ENCODE data around the gene PRODH2.
"Not testable (repeated sequence)": the region's sequence is repeated elsewhere in the genome, so short reads cannot be mapped to it uniquely, and the experiment has no call there.

The PRODH2 gene

DNA sequence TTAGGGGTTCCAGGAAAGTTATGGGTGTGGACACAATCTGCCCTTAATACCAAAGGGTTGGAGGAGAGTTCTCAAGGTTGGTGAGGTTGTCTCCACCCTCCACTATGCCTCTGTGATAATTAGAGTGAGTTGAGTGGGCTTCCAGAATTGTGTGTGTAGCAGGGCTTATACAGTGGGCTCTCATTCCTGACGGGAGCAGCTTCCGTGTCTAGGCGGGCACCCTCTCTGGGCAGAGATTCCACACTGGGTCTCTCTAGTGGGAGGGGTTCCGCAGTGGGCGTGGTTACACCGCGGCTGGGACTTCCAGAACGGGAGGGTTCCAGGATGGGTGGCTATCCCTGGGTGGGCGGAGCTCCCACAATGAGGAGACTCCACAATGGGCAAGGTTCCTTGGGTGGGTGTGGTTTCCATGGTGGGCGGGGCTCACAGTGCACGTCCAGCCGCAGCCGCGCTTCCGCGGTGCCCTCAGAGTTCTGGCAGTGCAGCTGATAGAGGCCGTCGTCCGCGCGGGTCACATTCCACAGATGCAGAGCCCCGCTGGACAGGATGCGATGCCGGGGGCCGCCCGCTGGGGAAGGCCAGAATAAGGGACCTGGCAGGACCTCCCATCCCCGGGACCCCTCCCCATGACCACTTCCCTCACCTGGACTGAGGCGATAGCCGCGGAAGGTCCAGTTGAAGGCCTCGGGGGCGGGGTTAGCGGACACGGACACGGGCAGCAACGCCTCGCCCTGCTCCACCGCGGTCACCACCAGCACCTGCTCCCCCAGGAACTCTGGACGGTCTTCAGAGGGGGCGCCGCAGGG, 31.2 kb upstream of the PRODH2 start:
- DNase-seq (ENCODE audit: low read depth in 2 of 2), result no peak

DNA sequence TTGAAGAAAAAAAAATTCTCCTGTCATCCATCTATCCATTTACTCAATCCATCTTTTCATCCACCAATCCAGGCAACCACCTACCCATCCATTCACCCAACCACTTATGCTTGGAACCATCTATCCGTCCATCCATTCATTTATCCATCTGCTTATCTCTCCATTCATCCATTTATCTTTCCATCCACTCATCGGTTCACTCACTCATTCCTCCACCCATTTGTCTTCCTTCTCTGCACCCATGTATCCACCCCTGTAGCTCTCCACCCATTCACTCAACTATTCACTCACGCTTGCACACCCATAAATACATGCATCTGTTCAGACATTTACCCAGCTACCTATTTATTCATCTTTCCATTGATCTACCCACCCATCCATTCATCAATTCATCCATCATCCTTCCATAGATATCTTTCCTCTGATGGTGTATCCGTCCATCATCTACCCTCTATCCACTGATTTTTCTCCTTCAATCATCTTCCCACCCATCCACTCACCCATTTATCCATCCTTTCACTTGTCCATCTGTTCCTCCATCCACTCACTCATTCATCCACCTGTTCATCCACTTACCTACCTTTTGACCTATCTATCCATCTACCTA, 30.1 kb upstream of the PRODH2 start:
- no peak for DNase-seq (ENCODE audit: low read depth in 2 of 2)

DNA sequence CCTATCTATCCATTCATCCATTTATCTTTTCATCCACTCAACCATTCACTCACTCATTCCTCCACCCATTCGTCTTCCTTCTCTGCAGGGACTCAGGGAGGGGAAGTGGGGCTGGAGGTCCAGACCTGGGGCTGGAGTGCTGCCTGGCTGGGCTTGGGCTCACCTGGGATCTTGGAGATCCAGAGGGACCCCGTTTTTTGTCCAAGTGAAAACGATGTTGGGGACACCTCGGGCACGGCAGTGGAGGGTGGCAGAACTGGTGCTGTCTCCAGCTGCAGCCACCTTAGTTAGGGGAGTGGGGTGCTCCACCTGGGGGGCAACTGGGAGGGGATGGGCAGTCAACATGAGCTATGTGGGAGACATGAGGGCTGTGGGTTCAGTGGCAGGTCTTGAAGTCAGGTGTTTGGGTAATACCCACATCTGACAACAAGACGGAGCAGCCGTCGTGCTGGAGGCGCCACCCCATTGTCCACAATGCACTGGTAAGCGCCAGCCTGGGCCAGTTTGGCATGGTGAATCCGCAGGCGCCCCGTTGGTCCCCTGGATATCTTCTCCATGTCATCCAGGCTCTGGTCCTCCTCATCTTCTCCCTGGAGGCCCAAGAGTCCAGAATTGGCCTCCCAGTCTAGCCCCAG, 29.4 kb upstream of the PRODH2 start:
- DNase-seq (ENCODE audit: low read depth in 2 of 2), result no peak

- not testable (repeated sequence) for DNase-seq (ENCODE audit: low read depth in 2 of 2)
Observed at GRCh38 chr19:35836096-35836495, 23.5 kb upstream of the PRODH2 start.

GRCh38 chr19:35833972-35834371, 21.3 kb upstream of the PRODH2 start:
- DNase-seq (ENCODE audit: low read depth in 2 of 2), result no peak

DNA sequence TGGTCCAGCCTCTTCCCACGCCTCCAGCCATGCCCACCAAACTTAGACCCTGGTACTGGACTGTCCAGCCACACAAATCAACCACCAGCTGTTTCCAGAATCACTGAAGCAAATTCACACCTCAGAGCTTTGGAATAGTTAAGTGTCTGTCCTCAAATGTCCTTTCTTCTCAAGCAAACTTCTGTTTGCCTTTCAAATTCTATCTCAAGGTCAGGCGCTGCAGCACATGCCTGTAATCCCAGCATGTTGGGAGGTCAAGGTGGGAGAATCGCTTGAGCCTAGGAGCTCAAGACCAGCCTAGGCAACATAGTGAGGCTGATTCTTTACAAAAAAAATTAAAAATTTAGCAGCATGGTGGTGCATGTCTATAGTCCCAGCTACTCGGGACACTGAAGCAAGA, 19.4 kb upstream of the PRODH2 start:
- no peak for DNase-seq (ENCODE audit: low read depth in 2 of 2)

DNA sequence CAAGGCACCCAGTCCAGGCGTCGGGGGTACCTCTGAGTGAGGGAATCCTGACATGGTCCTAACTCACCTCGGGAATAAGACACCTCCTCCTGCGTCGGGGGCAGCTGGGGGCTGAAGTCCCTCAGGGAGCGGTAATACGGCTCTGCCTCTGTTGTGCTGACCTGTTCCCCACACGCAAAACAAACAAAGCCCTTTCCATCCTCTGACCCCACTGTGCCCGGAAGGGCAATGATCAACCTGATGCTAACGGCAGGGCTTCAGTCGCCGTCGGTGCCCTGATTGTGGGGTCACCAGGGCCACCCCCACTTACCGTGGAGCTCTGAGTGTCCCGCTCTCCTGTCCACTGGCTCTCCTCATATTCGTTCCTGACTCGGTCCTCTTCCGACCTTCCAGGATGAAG, 18.3 kb upstream of the PRODH2 start:
- no peak for DNase-seq (ENCODE audit: low read depth in 2 of 2)

DNA sequence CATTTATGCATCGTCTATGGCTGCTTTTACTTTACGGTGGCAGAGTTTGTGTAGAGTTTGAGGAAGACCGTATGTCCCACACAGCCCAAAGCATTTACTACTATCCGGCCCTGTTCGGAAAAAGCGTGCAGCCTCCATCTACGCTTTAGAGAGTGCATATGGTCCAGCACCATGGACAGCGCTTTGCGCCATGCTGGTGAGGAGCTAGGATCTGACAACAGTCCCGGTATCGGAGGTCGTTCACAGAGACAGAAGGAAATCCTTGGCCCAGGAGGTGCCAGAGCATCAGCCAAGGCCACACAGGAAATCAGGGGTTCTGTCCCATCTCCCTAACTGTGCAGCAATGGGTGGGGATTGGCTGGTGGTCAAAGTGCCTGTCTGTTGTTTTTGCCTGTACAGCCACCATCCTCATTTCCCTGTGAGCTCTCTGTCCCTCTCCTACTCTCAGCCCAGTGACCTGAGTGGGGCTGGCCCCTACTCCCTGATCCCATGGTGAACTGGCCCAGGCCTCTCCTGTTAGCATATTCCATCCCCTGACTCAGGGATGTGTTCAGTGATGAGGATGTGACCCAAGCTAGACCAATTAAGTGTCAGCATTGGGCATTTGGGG, 16.2 kb upstream of the PRODH2 start:
- DNase-seq (ENCODE audit: low read depth in 2 of 2), result peak; percentile 21 to 25

GRCh38 chr19:35824150-35824549, 11.5 kb upstream of the PRODH2 start:
- DNase-seq (ENCODE audit: low read depth in 2 of 2), result no peak

GRCh38 chr19:35822579-35822978, 9.9 kb upstream of the PRODH2 start:
- DNase-seq (ENCODE audit: low read depth in 2 of 2), result no peak

GRCh38 chr19:35818445-35818844, 5.8 kb upstream of the PRODH2 start:
- DNase-seq (ENCODE audit: low read depth in 2 of 2), result no peak

DNA sequence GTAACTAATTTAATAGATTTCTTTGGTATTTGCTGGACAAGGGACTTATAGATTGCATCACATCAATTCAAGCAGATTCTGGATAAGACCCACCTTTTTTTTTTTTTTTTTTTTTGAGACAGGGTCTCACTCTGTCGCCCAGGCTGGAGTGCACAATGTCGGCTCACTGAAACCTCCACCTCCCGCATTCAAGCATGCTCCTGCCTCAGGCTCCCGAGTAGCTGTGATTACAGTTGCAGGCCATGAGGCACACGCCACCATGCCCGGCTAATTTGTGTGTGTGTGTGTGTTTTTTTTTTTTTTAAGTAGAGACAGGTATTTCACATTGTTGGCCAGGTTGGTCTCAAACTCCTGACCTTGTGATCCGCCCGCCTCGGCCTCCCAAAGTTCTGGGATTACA, 4.2 kb upstream of the PRODH2 start:
- no peak for DNase-seq (ENCODE audit: low read depth in 2 of 2)

GRCh38 chr19:35816262-35816661, 3.6 kb upstream of the PRODH2 start:
- no peak for DNase-seq (ENCODE audit: low read depth in 2 of 2)

DNA sequence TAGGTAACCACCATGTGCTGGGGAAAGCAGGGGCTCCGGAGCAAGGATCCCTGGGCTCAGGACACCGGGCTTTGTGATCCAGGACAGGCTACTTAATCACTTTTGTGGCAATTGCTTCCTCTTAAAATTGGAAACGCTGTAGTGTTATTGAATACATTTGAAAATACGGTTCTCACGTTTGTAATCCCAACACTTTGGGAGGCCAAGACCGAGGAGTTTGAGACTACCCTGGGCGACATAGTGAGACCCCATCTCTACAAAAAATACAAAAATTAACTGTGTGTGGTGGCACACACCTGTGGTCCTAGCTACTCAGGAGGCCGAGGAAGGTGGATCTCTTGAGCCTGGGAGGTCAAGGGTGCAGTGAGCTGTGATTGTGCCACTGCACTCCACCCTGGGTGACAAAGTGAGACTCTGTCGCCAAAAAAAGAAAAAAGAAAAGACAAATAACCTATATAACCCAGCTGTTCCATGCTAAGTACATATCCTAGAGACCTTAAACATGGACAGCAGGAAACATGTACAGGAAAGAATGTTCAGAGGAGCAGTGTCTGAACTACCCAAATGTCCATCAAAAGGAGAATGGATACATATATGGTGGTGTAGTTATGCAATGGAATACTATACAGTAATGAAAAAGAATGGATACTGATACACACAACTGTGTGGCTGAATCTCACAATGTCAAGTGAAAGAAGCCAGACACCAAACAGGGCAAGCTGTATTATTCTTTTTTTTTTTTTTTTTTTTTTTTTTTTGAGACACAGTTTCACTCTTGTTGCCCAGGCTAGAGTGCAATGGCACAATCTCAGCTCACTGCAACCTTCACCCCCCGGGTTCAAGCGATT, 622 bp upstream of the PRODH2 start:
- DNase-seq (ENCODE audit: low read depth in 2 of 2), result no peak

DNA sequence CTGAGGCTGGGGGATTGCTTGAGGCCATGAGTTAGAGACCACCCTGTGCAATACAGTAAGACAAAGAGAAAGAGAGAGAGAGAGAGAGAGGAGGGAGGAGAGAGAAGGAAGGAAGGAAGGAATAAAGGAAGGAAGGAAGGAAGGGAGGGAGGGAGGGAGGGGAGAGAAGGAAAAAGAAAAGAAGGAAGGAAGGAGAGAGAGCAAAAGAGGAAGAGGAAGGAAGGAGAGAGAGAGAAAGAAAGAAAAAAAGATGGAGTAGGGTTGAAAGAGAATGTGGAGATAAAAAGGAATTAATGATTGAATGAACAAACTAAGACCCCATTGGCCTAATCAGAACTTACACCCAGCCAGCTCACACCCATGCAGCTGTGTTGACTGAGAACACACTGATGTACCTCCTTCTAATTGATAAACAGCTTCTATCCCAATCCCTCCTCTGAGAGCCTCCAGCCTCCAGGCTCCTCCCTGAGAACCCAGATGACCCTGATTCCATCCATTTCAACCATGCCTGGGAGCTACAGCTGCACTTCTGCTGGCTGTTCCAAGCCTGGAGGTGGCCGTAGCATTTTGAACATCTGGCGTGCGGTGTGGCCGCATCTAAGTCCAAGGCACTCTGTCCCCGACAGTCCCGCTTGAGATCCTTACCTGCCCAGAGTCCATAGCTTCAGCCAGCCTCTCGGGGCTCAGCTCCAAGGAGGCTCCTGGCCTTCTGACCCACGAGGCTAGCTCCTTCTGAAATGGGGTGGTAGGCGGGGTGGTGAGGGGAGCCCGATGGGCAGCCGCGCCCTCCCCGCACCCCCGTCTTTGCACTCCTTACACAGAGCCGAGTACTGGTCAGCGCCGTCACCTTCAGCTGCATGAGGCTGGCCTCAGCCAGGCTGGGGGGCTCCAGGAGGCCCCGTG, 1.1 kb downstream of the PRODH2 start:
- DNase-seq (ENCODE audit: low read depth in 2 of 2), result no peak

- DNase-seq (ENCODE audit: low read depth in 2 of 2), result no peak
Observed at GRCh38 chr19:35807633-35808032, 5.0 kb downstream of the PRODH2 start.

- no peak for DNase-seq (ENCODE audit: low read depth in 2 of 2)
Observed at GRCh38 chr19:35806597-35806996, 6.0 kb downstream of the PRODH2 start.

DNA sequence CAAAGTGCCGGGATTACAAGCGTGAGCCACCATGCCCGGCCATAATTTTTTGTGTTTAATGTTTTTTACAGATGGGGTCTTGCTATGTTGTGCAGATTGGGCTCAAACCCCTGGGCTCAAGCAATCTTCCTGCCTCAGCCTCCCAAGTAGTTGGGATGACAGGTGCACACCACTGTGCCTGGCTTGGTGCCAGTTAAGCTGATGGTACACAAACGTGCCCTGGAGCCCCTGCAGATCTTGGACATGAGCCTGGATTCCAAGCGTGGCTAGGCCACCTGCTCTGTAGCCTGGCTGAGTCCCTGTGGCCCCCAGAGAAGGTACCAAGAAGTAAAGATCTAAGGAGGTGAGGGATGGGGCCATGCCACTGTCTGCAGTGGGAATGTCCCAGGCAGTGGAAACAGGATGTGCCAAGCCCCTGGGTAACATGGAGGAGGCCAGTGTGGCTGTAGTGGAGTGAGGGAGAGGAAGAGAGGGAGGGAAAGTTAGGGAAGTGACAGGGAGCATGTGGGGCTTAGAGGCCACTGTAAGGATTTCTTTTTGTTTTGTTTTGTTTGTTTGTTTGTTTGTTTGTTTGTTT, 7.0 kb downstream of the PRODH2 start:
- DNase-seq (ENCODE audit: low read depth in 2 of 2), result no peak

GRCh38 chr19:35801828-35802227, 10.8 kb downstream of the PRODH2 start:
- no peak for DNase-seq (ENCODE audit: low read depth in 2 of 2)

GRCh38 chr19:35797663-35798062, 15.0 kb downstream of the PRODH2 start:
- no peak for DNase-seq (ENCODE audit: low read depth in 2 of 2)
